HCT116 (cell line): ENCODE results near the gene TBXA2R.

Source experiments
- CBX3 ChIP-seq: IDR thresholded peaks from 2 replicates; pipeline ENCODE4 v1.6.1; 2012; ENCODE audit warnings: low read depth
- POLR2A ChIP-seq: IDR thresholded peaks from 2 replicates; pipeline ENCODE4 v1.7.0; 2011; ENCODE audit warnings: borderline replicate concordance; ENCODE audit not compliant: insufficient read depth, insufficient read length; ENCODE audit errors: extremely low read depth
- POLR2AphosphoS5 ChIP-seq: IDR thresholded peaks from 2 replicates; pipeline ENCODE4 v1.6.1; 2011; ENCODE audit warnings: mild to moderate bottlenecking, low read depth, low read length, moderate library complexity
- SIN3A ChIP-seq: IDR thresholded peaks from 2 replicates; pipeline ENCODE4 v1.6.1; 2012; ENCODE audit warnings: low read depth
- ZNF274 ChIP-seq: fragments of 200-500 bp; sonication (Bioruptor generic); IDR thresholded peaks from 2 replicates; pipeline ENCODE4 v1.6.1; 2014; ENCODE audit warnings: mild to moderate bottlenecking, low read depth, low read length, inconsistent platforms
- TF ChIP-seq, protein P1 (sequence below), 3 experiments: fragments of 200-600 bp in 1 of 3; sonication (generic) in 1 of 3; IDR thresholded peaks in 2 of 3; conservative IDR thresholded peaks in 1 of 3; 2 replicates each; pipeline ENCODE4 v1.5.1; 2012 to 2017; ENCODE audit warnings: low read depth in 2 of 3, low read length in 2 of 3, antibody characterized with exemption in 1 of 3, borderline replicate concordance in 1 of 3, control low read depth in 1 of 3, mild to moderate bottlenecking in 1 of 3, mixed read lengths in 1 of 3, mixed run types in 1 of 3, moderate library complexity in 1 of 3; ENCODE audit not compliant: insufficient read depth in 1 of 3
- TF ChIP-seq, protein P2 (sequence below): IDR thresholded peaks from 2 replicates; pipeline ENCODE4 v1.6.1; 2012; ENCODE audit warnings: low read depth

DNA sequence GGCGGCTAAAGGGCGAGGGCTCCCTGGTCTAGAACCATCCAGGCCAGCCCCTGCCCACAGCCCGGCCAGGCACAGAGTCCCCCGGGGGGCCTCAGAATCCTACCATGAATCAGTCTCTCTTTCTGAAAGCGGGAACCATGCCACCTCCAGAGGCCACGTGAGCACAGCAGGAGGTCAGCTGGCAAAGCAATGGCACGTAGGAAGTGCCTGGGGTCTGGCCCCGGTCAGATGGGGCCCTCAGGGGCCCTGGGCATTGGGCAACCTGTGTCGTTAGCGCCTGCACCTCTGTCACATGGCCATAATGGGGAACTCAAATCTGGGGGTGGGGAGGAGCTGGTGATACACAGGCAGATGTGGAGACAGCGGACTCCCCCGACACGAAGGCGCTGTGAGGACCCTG, 58.1 kb downstream of the TBXA2R start:
- TF ChIP-seq ZNF274 (no peak), POLR2AphosphoS5 (no peak), POLR2A (no peak), CBX3 (no peak), SIN3A (no peak)
- TF ChIP-seq, protein P1, sequence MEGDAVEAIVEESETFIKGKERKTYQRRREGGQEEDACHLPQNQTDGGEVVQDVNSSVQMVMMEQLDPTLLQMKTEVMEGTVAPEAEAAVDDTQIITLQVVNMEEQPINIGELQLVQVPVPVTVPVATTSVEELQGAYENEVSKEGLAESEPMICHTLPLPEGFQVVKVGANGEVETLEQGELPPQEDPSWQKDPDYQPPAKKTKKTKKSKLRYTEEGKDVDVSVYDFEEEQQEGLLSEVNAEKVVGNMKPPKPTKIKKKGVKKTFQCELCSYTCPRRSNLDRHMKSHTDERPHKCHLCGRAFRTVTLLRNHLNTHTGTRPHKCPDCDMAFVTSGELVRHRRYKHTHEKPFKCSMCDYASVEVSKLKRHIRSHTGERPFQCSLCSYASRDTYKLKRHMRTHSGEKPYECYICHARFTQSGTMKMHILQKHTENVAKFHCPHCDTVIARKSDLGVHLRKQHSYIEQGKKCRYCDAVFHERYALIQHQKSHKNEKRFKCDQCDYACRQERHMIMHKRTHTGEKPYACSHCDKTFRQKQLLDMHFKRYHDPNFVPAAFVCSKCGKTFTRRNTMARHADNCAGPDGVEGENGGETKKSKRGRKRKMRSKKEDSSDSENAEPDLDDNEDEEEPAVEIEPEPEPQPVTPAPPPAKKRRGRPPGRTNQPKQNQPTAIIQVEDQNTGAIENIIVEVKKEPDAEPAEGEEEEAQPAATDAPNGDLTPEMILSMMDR (IDR thresholded peaks at IDR 0.05 in 2 of 3, conservative IDR thresholded peaks at IDR 0.05 in 1 of 3; ENCODE audit: borderline replicate concordance in 1 of 3, insufficient read depth in 1 of 3, low read depth in 2 of 3, low read length in 2 of 3), result no peak
- TF ChIP-seq, protein P2, sequence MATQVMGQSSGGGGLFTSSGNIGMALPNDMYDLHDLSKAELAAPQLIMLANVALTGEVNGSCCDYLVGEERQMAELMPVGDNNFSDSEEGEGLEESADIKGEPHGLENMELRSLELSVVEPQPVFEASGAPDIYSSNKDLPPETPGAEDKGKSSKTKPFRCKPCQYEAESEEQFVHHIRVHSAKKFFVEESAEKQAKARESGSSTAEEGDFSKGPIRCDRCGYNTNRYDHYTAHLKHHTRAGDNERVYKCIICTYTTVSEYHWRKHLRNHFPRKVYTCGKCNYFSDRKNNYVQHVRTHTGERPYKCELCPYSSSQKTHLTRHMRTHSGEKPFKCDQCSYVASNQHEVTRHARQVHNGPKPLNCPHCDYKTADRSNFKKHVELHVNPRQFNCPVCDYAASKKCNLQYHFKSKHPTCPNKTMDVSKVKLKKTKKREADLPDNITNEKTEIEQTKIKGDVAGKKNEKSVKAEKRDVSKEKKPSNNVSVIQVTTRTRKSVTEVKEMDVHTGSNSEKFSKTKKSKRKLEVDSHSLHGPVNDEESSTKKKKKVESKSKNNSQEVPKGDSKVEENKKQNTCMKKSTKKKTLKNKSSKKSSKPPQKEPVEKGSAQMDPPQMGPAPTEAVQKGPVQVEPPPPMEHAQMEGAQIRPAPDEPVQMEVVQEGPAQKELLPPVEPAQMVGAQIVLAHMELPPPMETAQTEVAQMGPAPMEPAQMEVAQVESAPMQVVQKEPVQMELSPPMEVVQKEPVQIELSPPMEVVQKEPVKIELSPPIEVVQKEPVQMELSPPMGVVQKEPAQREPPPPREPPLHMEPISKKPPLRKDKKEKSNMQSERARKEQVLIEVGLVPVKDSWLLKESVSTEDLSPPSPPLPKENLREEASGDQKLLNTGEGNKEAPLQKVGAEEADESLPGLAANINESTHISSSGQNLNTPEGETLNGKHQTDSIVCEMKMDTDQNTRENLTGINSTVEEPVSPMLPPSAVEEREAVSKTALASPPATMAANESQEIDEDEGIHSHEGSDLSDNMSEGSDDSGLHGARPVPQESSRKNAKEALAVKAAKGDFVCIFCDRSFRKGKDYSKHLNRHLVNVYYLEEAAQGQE, result no peak
